Choroid plexus epithelial cell (primary cell): ENCODE data around the gene SAMD5.
A peak's percentile ranks its signal among the peaks of the same experiment; 100 is the strongest.

Source experiments
- DNase-seq: peaks from one replicate; pipeline ENCODE4 v3.0.0-alpha.2; 2010; ENCODE audit warnings: low read depth
- H3K4me3 ChIP-seq: 2 replicates; pipeline ENCODE4 v1.5.1; 2011; ENCODE audit warnings: low read depth, mild to moderate bottlenecking, control low read depth, low read length, moderate library complexity
- TF ChIP-seq, protein P1 (sequence below): conservative IDR thresholded peaks from 2 replicates; pipeline ENCODE4 v1.5.1; 2011; ENCODE audit warnings: low read depth, mild to moderate bottlenecking, control low read depth, inconsistent platforms, low read length, moderate library complexity

The SAMD5 gene

DNA sequence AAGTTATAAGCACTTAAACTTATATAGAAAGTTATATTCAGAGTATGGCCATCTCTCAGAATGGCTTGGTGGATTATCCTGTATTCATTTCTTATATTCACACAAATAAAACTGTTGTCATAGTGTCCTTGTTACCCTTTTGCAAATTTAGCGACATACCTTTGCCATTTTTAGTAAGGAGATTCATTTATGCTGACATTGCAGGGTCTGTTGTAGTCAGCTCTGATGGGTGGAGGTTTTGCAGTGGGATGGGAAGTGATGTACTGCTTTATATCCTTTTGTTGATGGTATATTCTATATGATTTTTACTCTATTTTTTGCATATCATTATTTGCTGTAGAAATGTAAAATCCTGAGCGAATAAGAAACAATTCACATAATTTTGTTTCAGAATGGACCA, 35.9 kb downstream of the SAMD5 start:
- H3K4me3 ChIP-seq, result no peak overlapping the region
- no peak for DNase-seq
- TF ChIP-seq, protein P1, sequence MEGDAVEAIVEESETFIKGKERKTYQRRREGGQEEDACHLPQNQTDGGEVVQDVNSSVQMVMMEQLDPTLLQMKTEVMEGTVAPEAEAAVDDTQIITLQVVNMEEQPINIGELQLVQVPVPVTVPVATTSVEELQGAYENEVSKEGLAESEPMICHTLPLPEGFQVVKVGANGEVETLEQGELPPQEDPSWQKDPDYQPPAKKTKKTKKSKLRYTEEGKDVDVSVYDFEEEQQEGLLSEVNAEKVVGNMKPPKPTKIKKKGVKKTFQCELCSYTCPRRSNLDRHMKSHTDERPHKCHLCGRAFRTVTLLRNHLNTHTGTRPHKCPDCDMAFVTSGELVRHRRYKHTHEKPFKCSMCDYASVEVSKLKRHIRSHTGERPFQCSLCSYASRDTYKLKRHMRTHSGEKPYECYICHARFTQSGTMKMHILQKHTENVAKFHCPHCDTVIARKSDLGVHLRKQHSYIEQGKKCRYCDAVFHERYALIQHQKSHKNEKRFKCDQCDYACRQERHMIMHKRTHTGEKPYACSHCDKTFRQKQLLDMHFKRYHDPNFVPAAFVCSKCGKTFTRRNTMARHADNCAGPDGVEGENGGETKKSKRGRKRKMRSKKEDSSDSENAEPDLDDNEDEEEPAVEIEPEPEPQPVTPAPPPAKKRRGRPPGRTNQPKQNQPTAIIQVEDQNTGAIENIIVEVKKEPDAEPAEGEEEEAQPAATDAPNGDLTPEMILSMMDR, result no peak

DNA sequence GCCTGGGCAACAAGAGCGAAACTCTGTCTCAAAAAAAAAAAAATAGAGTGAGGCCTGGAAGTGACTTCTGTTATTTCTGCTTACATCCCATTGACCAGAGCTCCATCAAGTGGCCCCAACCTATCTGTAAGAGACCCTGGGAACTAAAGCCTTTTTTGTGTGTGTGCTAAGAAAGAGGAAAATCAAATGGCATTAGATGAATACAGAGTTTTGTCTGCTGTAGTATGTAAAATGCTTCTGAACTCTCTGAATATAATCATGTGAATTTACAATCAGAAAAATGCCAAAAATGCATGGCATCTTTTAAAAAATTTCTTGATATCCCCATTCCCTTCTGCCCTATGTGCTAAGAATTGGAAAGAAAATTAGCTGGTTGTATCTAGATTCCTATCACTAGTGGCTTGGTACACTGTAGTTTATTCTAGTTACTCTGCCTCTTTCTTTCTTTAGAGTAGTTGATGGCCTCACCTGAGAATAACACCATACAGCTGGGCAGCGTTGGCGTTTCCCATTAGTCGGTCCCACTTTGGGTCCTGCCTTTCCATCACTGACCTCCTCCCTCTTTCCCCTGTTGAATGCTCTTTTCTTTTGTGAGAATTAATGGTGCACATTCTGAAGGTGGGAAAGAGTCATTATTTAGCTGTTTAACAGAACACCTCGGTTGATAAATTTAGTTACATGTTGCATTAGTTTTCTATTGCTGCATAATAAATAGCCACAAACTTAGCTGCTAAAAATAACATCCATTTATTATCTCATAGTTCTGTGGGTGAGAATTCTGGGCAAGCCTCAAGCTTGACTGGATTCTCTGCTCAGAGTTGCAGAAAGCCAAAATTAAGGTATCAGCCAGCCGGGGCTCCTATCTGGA, 38.2 kb downstream of the SAMD5 start:
- TF ChIP-seq, protein P1, result no peak
- peak; percentile 2 for DNase-seq
- H3K4me3 ChIP-seq, result no peak overlapping the region

DNA sequence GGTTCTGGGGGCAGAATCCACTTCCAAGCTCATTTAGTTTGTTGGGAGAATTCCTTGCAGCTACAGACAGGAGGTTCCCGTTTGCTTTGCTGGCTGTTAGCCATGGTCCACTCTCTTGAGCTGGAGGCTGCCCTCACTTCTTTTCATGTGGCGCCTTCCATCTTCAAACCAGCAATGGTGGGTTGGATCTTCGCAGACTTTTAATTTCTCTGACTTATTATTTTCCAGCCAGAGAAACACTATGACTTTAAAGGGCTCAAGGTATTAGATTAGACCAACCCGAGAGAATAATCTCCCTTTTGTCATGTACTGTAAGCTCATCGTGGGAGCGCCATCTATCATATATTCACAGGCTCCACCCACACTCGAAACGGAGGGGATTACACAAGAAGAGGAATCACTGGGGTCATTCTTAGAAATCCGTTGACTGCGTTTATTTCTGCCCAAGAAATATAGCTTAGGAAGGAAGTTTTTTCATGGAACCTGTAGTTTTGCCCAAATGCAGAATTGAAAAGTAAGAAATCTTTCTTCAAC, 38.9 kb downstream of the SAMD5 start:
- H3K4me3 ChIP-seq, result no peak overlapping the region
- TF ChIP-seq, protein P1, result no peak
- no peak for DNase-seq

DNA sequence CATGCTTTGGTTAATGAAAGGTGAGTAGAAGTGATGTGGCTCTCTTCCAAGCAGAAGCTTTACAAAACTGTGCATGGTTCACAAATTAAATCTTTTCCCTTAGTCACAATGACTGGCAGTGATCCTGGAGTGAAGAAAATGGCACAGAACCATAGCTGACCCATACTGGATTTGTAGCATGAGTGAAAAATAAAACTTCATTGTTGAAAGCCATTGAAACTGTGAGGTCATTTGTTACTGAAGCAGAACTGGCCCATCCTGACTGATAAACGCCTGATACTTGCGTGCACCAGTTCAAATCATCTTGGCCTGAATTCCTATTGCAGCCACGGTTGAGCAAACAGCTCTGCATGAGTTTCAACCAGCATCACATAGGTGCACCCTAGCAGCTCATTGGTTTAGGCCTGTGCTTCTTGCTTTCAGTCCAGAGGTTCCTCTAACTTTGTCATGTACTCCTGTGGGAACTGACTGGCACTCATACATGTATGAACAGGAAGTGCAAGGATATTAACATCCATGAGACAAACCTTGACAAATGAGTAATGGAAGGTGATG, 40.5 kb downstream of the SAMD5 start:
- H3K4me3 ChIP-seq, result no peak overlapping the region
- DNase-seq, result no peak
- TF ChIP-seq, protein P1, result no peak

DNA sequence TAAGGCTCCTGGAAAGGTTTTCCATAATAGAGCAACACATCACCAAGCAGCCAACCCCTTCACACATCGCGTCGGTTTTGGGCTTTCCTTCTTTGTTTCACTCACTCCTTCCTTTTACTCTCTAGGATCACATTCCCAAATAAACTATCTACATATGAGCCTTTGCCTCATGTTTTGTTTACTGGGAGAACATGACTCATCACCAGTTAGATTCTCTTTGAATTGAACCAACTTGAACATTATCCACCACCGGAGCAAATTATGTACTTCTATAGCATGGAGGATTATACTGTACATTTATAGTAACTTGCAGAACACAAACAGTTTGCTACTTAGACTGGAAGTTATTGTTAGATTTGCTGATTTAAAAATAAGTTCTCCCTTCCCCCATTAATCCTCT, 41.0 kb downstream of the SAMD5 start:
- TF ChIP-seq, protein P1, result no peak
- H3K4me3 ChIP-seq, result no peak overlapping the region
- no peak for DNase-seq

DNA sequence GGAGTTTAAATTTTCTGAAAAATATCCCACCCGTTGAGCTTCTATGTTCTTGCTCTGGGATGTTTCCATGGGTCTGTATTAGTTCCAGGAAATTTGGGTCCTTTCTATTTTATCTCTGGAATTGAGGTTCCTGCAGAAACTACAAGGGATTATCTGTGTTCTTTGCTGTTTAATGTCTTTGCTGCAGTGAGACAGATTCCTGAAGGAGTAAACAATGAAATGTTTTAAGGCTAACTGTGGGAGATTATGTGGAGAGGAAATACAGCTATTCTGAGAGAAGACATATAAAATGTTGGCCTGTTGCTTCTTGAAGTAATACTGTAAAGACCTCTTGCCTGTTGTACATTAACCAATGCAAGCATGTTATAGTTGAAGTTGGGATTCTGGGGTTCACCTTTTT, 43.5 kb downstream of the SAMD5 start:
- TF ChIP-seq, protein P1, result no peak

More for the DNA sequence above, 43.5 kb downstream of the SAMD5 start:
- no peak overlapping the region for H3K4me3 ChIP-seq
- DNase-seq, result no peak
